Trophoblast cell (in vitro differentiated cells and primary cell): ENCODE data around the gene FGGY.
A peak's percentile ranks its signal among the peaks of the same experiment; 100 is the strongest.

Source experiments
- DNase-seq, 2 donors: peaks; one replicate each; pipeline ENCODE4 v3.0.0-alpha.2; 2016
- H2AFZ ChIP-seq: 2 replicates; pipeline ENCODE4 v1.6.1; 2013; ENCODE audit warnings: low read length, moderate library complexity, mild to moderate bottlenecking; ENCODE audit not compliant: insufficient read depth, poor library complexity
- H2AK5ac ChIP-seq: 2 replicates; pipeline ENCODE4 v1.6.1; 2013; ENCODE audit warnings: mild to moderate bottlenecking, low read length
- H2BK120ac ChIP-seq: 2 replicates; pipeline ENCODE4 v1.6.1; 2013; ENCODE audit warnings: low read length, mild to moderate bottlenecking, moderate library complexity; ENCODE audit not compliant: insufficient read depth, poor library complexity
- H2BK12ac ChIP-seq: 2 replicates; pipeline ENCODE4 v1.6.1; 2013; ENCODE audit warnings: mild to moderate bottlenecking, low read length, moderate library complexity
- H2BK5ac ChIP-seq: 2 replicates; pipeline ENCODE4 v1.6.1; 2013; ENCODE audit warnings: low read length, low read depth, moderate library complexity, mild to moderate bottlenecking; ENCODE audit not compliant: poor library complexity
- H3K14ac ChIP-seq: 2 replicates; pipeline ENCODE4 v1.6.1; 2013; ENCODE audit warnings: mild to moderate bottlenecking, low read length
- H3K18ac ChIP-seq: 2 replicates; pipeline ENCODE4 v1.6.1; 2013; ENCODE audit warnings: mild to moderate bottlenecking, low read length
- H3K23ac ChIP-seq: 2 replicates; pipeline ENCODE4 v1.6.1; 2013; ENCODE audit warnings: low read length
- H3K27ac ChIP-seq: 2 replicates; pipeline ENCODE4 v1.5.1; 2013; ENCODE audit warnings: low read depth, mild to moderate bottlenecking, inconsistent platforms, low read length, moderate library complexity
- H3K27me3 ChIP-seq: 2 replicates; pipeline ENCODE4 v1.6.1; 2013; ENCODE audit warnings: inconsistent platforms, mild to moderate bottlenecking, low read length, moderate library complexity; ENCODE audit not compliant: insufficient read depth
- H3K36me3 ChIP-seq, 2 experiments: 1 replicate in 1 of 2; 2 replicates in 1 of 2; pipeline ENCODE4 v1.6.1; 2013; ENCODE audit warnings: low read length in 2 of 2, mild to moderate bottlenecking in 2 of 2, moderate library complexity in 1 of 2; ENCODE audit not compliant: insufficient read depth in 2 of 2, control insufficient read depth in 1 of 2
- H3K4ac ChIP-seq: 2 replicates; pipeline ENCODE4 v1.6.1; 2013; ENCODE audit warnings: low read depth, mild to moderate bottlenecking, low read length, moderate library complexity
- H3K4me1 ChIP-seq, 2 experiments: 1 replicate in 1 of 2; 2 replicates in 1 of 2; pipeline ENCODE4 v1.6.1; 2013; ENCODE audit warnings: low read length in 2 of 2, mild to moderate bottlenecking in 2 of 2, moderate library complexity in 1 of 2; ENCODE audit not compliant: insufficient read depth in 2 of 2, control insufficient read depth in 1 of 2
- H3K4me2 ChIP-seq: 2 replicates; pipeline ENCODE4 v1.6.1; 2013; ENCODE audit warnings: inconsistent platforms, mild to moderate bottlenecking, low read length, moderate library complexity
- H3K4me3 ChIP-seq: 2 replicates; pipeline ENCODE4 v1.5.1; 2013; ENCODE audit warnings: mild to moderate bottlenecking, low read depth, low read length, inconsistent platforms
- H3K79me1 ChIP-seq: one replicate; pipeline ENCODE4 v1.6.1; 2013; ENCODE audit warnings: low read length
- H3K79me2 ChIP-seq: 2 replicates; pipeline ENCODE4 v1.6.1; 2013; ENCODE audit warnings: low read length, mild to moderate bottlenecking; ENCODE audit not compliant: control insufficient read depth, insufficient read depth, poor library complexity
- H3K9ac ChIP-seq: 2 replicates; pipeline ENCODE4 v1.6.1; 2013; ENCODE audit warnings: mild to moderate bottlenecking, low read length
- H3K9me3 ChIP-seq: 2 replicates; pipeline ENCODE4 v1.6.1; 2013; ENCODE audit warnings: low read depth, mild to moderate bottlenecking, control low read depth, inconsistent platforms, low read length; ENCODE audit not compliant: insufficient read depth
- H4K12ac ChIP-seq: 2 replicates; pipeline ENCODE4 v1.6.1; 2013; ENCODE audit warnings: low read depth, mild to moderate bottlenecking, low read length, moderate library complexity
- H4K8ac ChIP-seq: 2 replicates; pipeline ENCODE4 v1.6.1; 2013; ENCODE audit warnings: low read depth, mild to moderate bottlenecking, low read length, moderate library complexity
- H4K91ac ChIP-seq: one replicate; pipeline ENCODE4 v1.6.1; 2013; ENCODE audit warnings: low read depth, mild to moderate bottlenecking, low read length, moderate library complexity
- WGBS: extraction: QIAGEN DNeasy Blood & Tissue Kit; methylation state at CpG from one replicate; pipeline ENCODE4 v1.1.7; 2013; ENCODE audit warnings: missing lambda C conversion rate; ENCODE audit not compliant: insufficient read length, insufficient coverage; ENCODE audit errors: extremely low coverage; 5-methylcytosine and 5-hydroxymethylcytosine counted together

Gene FGGY

GRCh38 chr1:59640851-59641250 is 344.0 kb downstream of the FGGY start:
- Histone ChIP-seq H3K4me1 (peaks cover 5 to 8% of the 10 kb centered on the region in 2 experiments), H3K27ac (no peak overlapping the region), H2AK5ac (no peak overlapping the region), H2AFZ (no peak overlapping the region), H3K27me3 (no peaks in the 10 kb centered on the region), H3K14ac (no peak overlapping the region), H3K4me2 (no peak overlapping the region), H3K18ac (no peak overlapping the region), H4K91ac (no peak overlapping the region), H2BK12ac (no peak overlapping the region), H3K4me3 (no peak overlapping the region), H3K79me1 (no peaks in the 10 kb centered on the region), H2BK120ac (no peak overlapping the region), H3K23ac (no peak overlapping the region), H4K8ac (no peak overlapping the region), H2BK5ac (no peak overlapping the region), H3K9ac (no peak overlapping the region), H3K36me3 (peaks cover 0 to 2% of the 10 kb centered on the region in 2 experiments), H3K4ac (no peak overlapping the region), H3K79me2 (no peaks in the 10 kb centered on the region), H3K9me3 (no peaks in the 10 kb centered on the region), H4K12ac (no peak overlapping the region)
- WGBS, result no CpG with 5 or more reads among the region's 2 CpGs
- no peak for DNase-seq

- no peak overlapping the region for H4K91ac ChIP-seq
Measured at GRCh38 chr1:59641836-59642235, 344.9 kb downstream of the FGGY start.

GRCh38 chr1:59643526-59643925 is 346.6 kb downstream of the FGGY start:
- Histone ChIP-seq H2BK12ac (no peak overlapping the region), H2BK120ac (no peak overlapping the region), H3K79me2 (no peaks in the 10 kb centered on the region), H3K4me2 (no peak overlapping the region), H3K4me3 (no peak overlapping the region), H3K4ac (no peak overlapping the region), H4K12ac (no peak overlapping the region), H2BK5ac (no peak overlapping the region), H3K18ac (no peak overlapping the region), H3K9me3 (no peaks in the 10 kb centered on the region), H3K23ac (no peak overlapping the region), H3K27me3 (no peaks in the 10 kb centered on the region), H3K79me1 (no peaks in the 10 kb centered on the region), H3K36me3 (peaks cover 0 to 2% of the 10 kb centered on the region in 2 experiments), H2AK5ac (no peak overlapping the region), H3K9ac (no peak overlapping the region), H3K4me1 (peaks cover 1 to 3% of the 10 kb centered on the region in 2 experiments), H2AFZ (no peak overlapping the region), H3K27ac (no peak overlapping the region), H4K8ac (no peak overlapping the region), H4K91ac (no peak overlapping the region), H3K14ac (no peak overlapping the region)
- WGBS, result no CpG with 5 or more reads among the region's 1 CpG
- DNase-seq, result no peak

More at GRCh38 chr1:59641836-59642235, 344.9 kb downstream of the FGGY start:
- Histone ChIP-seq H3K9me3 (no peaks in the 10 kb centered on the region), H3K4me3 (no peak overlapping the region), H2BK12ac (no peak overlapping the region), H2AFZ (no peak overlapping the region), H3K4me1 (peaks cover 5 to 8% of the 10 kb centered on the region in 2 experiments), H2BK5ac (no peak overlapping the region), H3K27me3 (no peaks in the 10 kb centered on the region), H4K12ac (no peak overlapping the region), H3K4me2 (no peak overlapping the region), H3K4ac (no peak overlapping the region), H2BK120ac (no peak overlapping the region), H3K27ac (no peak overlapping the region), H3K79me2 (no peaks in the 10 kb centered on the region), H3K79me1 (no peaks in the 10 kb centered on the region), H3K36me3 (peaks cover 0 to 2% of the 10 kb centered on the region in 2 experiments), H2AK5ac (no peak overlapping the region), H3K18ac (no peak overlapping the region), H3K14ac (no peak overlapping the region), H3K23ac (no peak overlapping the region), H4K8ac (no peak overlapping the region), H3K9ac (no peak overlapping the region)
- no CpG with 5 or more reads among the region's 2 CpGs for WGBS
- DNase-seq, result no peak

- no peak overlapping the region for H3K23ac ChIP-seq
- no CpG with 5 or more reads among the region's 2 CpGs for WGBS
Measured at GRCh38 chr1:59645893-59646292, 349.0 kb downstream of the FGGY start.

More at GRCh38 chr1:59645893-59646292, 349.0 kb downstream of the FGGY start:
- Histone ChIP-seq H3K79me1 (no peaks in the 10 kb centered on the region), H2AFZ (no peak overlapping the region), H3K4ac (no peak overlapping the region), H3K14ac (no peak overlapping the region), H3K18ac (no peak overlapping the region), H3K4me3 (no peak overlapping the region), H2AK5ac (no peak overlapping the region), H4K12ac (no peak overlapping the region), H3K9ac (no peak overlapping the region), H2BK5ac (no peak overlapping the region), H3K79me2 (no peaks in the 10 kb centered on the region), H4K91ac (no peak overlapping the region), H2BK120ac (no peak overlapping the region), H2BK12ac (peak overlapping the region; percentile 24), H4K8ac (no peak overlapping the region), H3K4me2 (no peak overlapping the region), H3K4me1 (no peaks in the 10 kb centered on the region), H3K36me3 (peaks cover 0 to 2% of the 10 kb centered on the region in 2 experiments), H3K27ac (no peak overlapping the region), H3K9me3 (no peaks in the 10 kb centered on the region), H3K27me3 (no peaks in the 10 kb centered on the region)
- no peak for DNase-seq
